ENCODE data around the gene RUSC2. TPM values are rescaled to one million over a fixed set of nuclear protein-coding genes. Genes with fewer than 3 reads are reported as not detected.

RUSC2 gene
- total RNA-seq, 2 experiments from 2014 or later, result 0.99 to 2.8 TPM

Other genes starting within 250 kb of the RUSC2 start
- 10 to 100 TPM; 27.9 to 37.1 TPM for gene TESK1, start 115.2 kb downstream of the RUSC2 start, total RNA-seq
- gene CD72, start 128.3 kb downstream of the RUSC2 start, total RNA-seq, result 10 to 100 TPM; 11.4 to 11.9 TPM
- gene SIT1, start 160.8 kb downstream of the RUSC2 start, total RNA-seq, result 100 to 1,000 TPM; 144 to 155 TPM
- gene RMRP, start 167.9 kb downstream of the RUSC2 start, total RNA-seq, result over 10,000 TPM in 1 of 2 experiments, 1,000 to 10,000 TPM in 1; 6,751 to 13,083 TPM
- gene CCDC107, start 168.2 kb downstream of the RUSC2 start, total RNA-seq, result 10 to 100 TPM; 28.7 to 29.4 TPM
- 10 to 100 TPM; 14.5 to 21.1 TPM for gene ARHGEF39, start 175.1 kb downstream of the RUSC2 start, total RNA-seq
- under 1 TPM; 0.21 to 0.85 TPM for gene CA9, start 183.8 kb downstream of the RUSC2 start, total RNA-seq
- gene TPM2, start 199.8 kb downstream of the RUSC2 start, total RNA-seq, result 10 to 100 TPM in 1 of 2 experiments, 1 to 10 TPM in 1; 6.1 to 12.1 TPM
- 100 to 1,000 TPM; 372 to 374 TPM for gene TLN1, start 242.1 kb downstream of the RUSC2 start, total RNA-seq
- gene CREB3, start 242.6 kb downstream of the RUSC2 start, total RNA-seq, result 10 to 100 TPM; 20.5 to 24.7 TPM

All from activated CD8-positive, alpha-beta memory T cell treated with anti-CD3 and anti-CD28 coated beads, Interleukin-2, amount 10 ng/mL, durations not matched to agents 7 days and 5 days (primary cell).